H1 (cell line): Measurements from ENCODE around the gene DDX53. TPM values are rescaled to one million over a fixed set of nuclear protein-coding genes. Genes with fewer than 3 reads are reported as not detected.

Experiments
- CTCF ChIA-PET: fragments of 300-600 bp; sonication (Branson Sonifier 250); formaldehyde crosslinking; loops from one replicate; lab custom pipeline; 2021; ENCODE audit not compliant: partially characterized antibody; lab: Charles Lee
- POLR2A ChIA-PET: fragments of 300-600 bp; sonication (Branson Sonifier 250); formaldehyde crosslinking; loops from one replicate; lab custom pipeline; 2021; ENCODE audit warnings: inconsistent platforms; ENCODE audit not compliant: partially characterized antibody; lab: Charles Lee
- DNase-seq, 2 experiments: peaks; one replicate each; pipeline versions ENCODE4 v3.0.0 to v3.0.0-alpha.2; 2010 to 2022; ENCODE audit warnings: low spot score in 2 of 2, low read depth in 1 of 2, mixed read lengths in 1 of 2
- FAIRE-seq: peaks from 2 replicates; lab custom pipeline; 2011; peaks lifted over from hg19 to GRCh38; lab: Jason Lieb, UNC
- H2AFZ ChIP-seq: 2 replicates; pipeline ENCODE4 v1.8.1; 2012; ENCODE audit warnings: low read length, inconsistent platforms
- H2AK5ac ChIP-seq: 2 replicates; pipeline ENCODE4 v1.6.1; 2013; ENCODE audit warnings: low read depth, low read length
- H2BK120ac ChIP-seq: replicated peaks from 2 replicates; pipeline ENCODE3; 2013; ENCODE audit warnings: low read depth, low read length, inconsistent platforms
- H2BK12ac ChIP-seq: 2 replicates; pipeline ENCODE4 v1.6.1; 2013; ENCODE audit warnings: low read depth, low read length
- H2BK15ac ChIP-seq: 2 replicates; pipeline ENCODE4 v1.6.1; 2013; ENCODE audit warnings: low read length
- H2BK20ac ChIP-seq: 2 replicates; pipeline ENCODE4 v1.6.1; 2013; ENCODE audit warnings: low read length
- H2BK5ac ChIP-seq: 2 replicates; pipeline ENCODE4 v1.6.1; 2013; ENCODE audit warnings: low read depth, low read length
- H3K14ac ChIP-seq: 2 replicates; pipeline ENCODE4 v1.6.1; 2013; ENCODE audit warnings: inconsistent platforms; ENCODE audit not compliant: insufficient read length
- H3K18ac ChIP-seq: 2 replicates; pipeline ENCODE4 v1.6.1; 2013; ENCODE audit warnings: low read length; ENCODE audit errors: extremely low read depth
- H3K23ac ChIP-seq: 2 replicates; pipeline ENCODE4 v1.6.1; 2013; ENCODE audit warnings: inconsistent platforms; ENCODE audit not compliant: insufficient read length
- H3K23me2 ChIP-seq: 2 replicates; pipeline ENCODE4 v1.6.1; 2013; ENCODE audit warnings: low read depth, low read length
- H3K27ac ChIP-seq: 2 replicates; pipeline ENCODE4 v1.6.1; 2011; ENCODE audit warnings: low read depth, low read length, inconsistent platforms
- H3K27me3 ChIP-seq, 4 experiments: replicated peaks in 1 of 4; 1 replicate in 1 of 4; 2 replicates in 3 of 4; pipeline versions ENCODE4 v1.6.1 to v1.8.1; 2011 to 2013; ENCODE audit warnings: low read length in 3 of 4, mild to moderate bottlenecking in 3 of 4, inconsistent platforms in 2 of 4, mixed read lengths in 2 of 4, moderate library complexity in 1 of 4; ENCODE audit not compliant: control insufficient read depth in 3 of 4, insufficient read depth in 3 of 4; ENCODE audit errors: extremely low read depth in 1 of 4
- H3K36me3 ChIP-seq, 4 experiments: 2 replicates each; pipeline versions ENCODE4 v1.6.1 to v1.8.1; 2011 to 2013; ENCODE audit warnings: mild to moderate bottlenecking in 4 of 4, low read length in 3 of 4, moderate library complexity in 2 of 4, control low read depth in 1 of 4, inconsistent platforms in 1 of 4; ENCODE audit not compliant: insufficient read depth in 4 of 4, control insufficient read depth in 2 of 4
- H3K4ac ChIP-seq: replicated peaks from 2 replicates; pipeline ENCODE3; 2013; ENCODE audit warnings: low read length, low read depth, mixed read lengths, inconsistent platforms; ENCODE audit not compliant: insufficient read length
- H3K4me1 ChIP-seq, 4 experiments: replicated peaks in 1 of 4; 1 replicate in 1 of 4; 2 replicates in 3 of 4; pipeline versions ENCODE4 v1.6.1 to v1.8.1; 2011 to 2013; ENCODE audit warnings: low read length in 3 of 4, inconsistent platforms in 2 of 4, mixed read lengths in 1 of 4; ENCODE audit not compliant: insufficient read depth in 4 of 4, control insufficient read depth in 3 of 4
- H3K4me2 ChIP-seq, 2 experiments: 2 replicates each; pipeline versions ENCODE4 v1.6.1 to v1.8.1; 2011 to 2013; ENCODE audit warnings: low read depth in 2 of 2, low read length in 2 of 2, control low read depth in 1 of 2, inconsistent platforms in 1 of 2, mild to moderate bottlenecking in 1 of 2; ENCODE audit not compliant: insufficient read depth in 1 of 2
- H3K4me3 ChIP-seq, 4 experiments: fragments of 200-600, 300-600 bp in 1 of 4; sonication (generic), shearing (Covaris generic), sonication (Bioruptor Twin) in 1 of 4; 2 replicates each; pipeline versions ENCODE4 v1.5.1 to v1.8.1; 2011 to 2016; ENCODE audit warnings: low read length in 4 of 4, low read depth in 3 of 4, control low read depth in 2 of 4, inconsistent platforms in 2 of 4, mild to moderate bottlenecking in 2 of 4, mixed read lengths in 1 of 4, moderate library complexity in 1 of 4; ENCODE audit not compliant: insufficient read depth in 2 of 4; ENCODE audit errors: extremely low read depth in 1 of 4
- H3K56ac ChIP-seq: replicated peaks from 2 replicates; pipeline ENCODE3; 2013; ENCODE audit warnings: low read depth, mild to moderate bottlenecking, mixed read lengths, low read length, inconsistent platforms; ENCODE audit not compliant: insufficient read length
- H3K79me1 ChIP-seq: 2 replicates; pipeline ENCODE4 v1.6.1; 2013; ENCODE audit warnings: low read depth, low read length, control low read depth
- H3K79me2 ChIP-seq, 2 experiments: 2 replicates each; pipeline versions ENCODE4 v1.6.1 to v1.8.1; 2012 to 2013; ENCODE audit warnings: low read length in 2 of 2, mild to moderate bottlenecking in 2 of 2, inconsistent platforms in 1 of 2; ENCODE audit not compliant: insufficient read depth in 2 of 2, control insufficient read depth in 1 of 2
- H3K9ac ChIP-seq, 4 experiments: replicated peaks in 1 of 4; 1 replicate in 1 of 4; 2 replicates in 3 of 4; pipeline versions ENCODE4 v1.6.1 to v1.8.1; 2011 to 2013; ENCODE audit warnings: low read depth in 3 of 4, low read length in 3 of 4, control low read depth in 2 of 4, mild to moderate bottlenecking in 2 of 4, moderate library complexity in 2 of 4, inconsistent platforms in 1 of 4; ENCODE audit errors: extremely low read depth in 1 of 4
- H3K9me3 ChIP-seq, 2 experiments: 2 replicates each; pipeline versions ENCODE4 v1.6.1 to v1.8.1; 2012 to 2013; ENCODE audit warnings: mild to moderate bottlenecking in 2 of 2, moderate library complexity in 2 of 2, control low read depth in 1 of 2, inconsistent platforms in 1 of 2, low read depth in 1 of 2, low read length in 1 of 2, mixed read lengths in 1 of 2; ENCODE audit not compliant: insufficient read depth in 2 of 2
- H4K20me1 ChIP-seq, 2 experiments: replicated peaks in 1 of 2; 2 replicates each; pipeline versions ENCODE3 to v1.8.1; 2011 to 2013; ENCODE audit warnings: inconsistent platforms in 2 of 2, low read length in 2 of 2, mild to moderate bottlenecking in 1 of 2; ENCODE audit not compliant: insufficient read depth in 2 of 2, control insufficient read depth in 1 of 2
- H4K5ac ChIP-seq: 2 replicates; pipeline ENCODE4 v1.6.1; 2013; ENCODE audit warnings: low read length, low read depth, mixed read lengths, inconsistent platforms; ENCODE audit not compliant: insufficient read length
- H4K8ac ChIP-seq: 2 replicates; pipeline ENCODE4 v1.8.0; 2013; ENCODE audit warnings: mild to moderate bottlenecking, moderate library complexity, low read length, inconsistent platforms; ENCODE audit not compliant: insufficient read depth; ENCODE audit errors: extremely low read depth
- H4K91ac ChIP-seq: replicated peaks from 2 replicates; pipeline ENCODE3; 2013; ENCODE audit warnings: low read length, mixed read lengths, inconsistent platforms; ENCODE audit not compliant: insufficient read length
- RFX5 ChIP-seq: IDR thresholded peaks from 2 replicates; pipeline ENCODE4 v1.6.1; 2011; ENCODE audit warnings: low read depth, low read length, improper control_type of control experiment, borderline replicate concordance
- SAP30 ChIP-seq: fragments of 300-600 bp; sonication (generic); IDR thresholded peaks from 2 replicates; pipeline ENCODE4 v1.7.1; 2012; ENCODE audit warnings: low read length, moderate library complexity, mild to moderate bottlenecking, inconsistent platforms; ENCODE audit not compliant: insufficient read depth, insufficient replicate concordance
- SP4 ChIP-seq: IDR thresholded peaks from 2 replicates; pipeline ENCODE4 v1.6.1; 2012; ENCODE audit warnings: low read length, inconsistent platforms
- WGBS, 2 experiments: shearing (Covaris generic) in 1 of 2; methylation state at CpG; one replicate each; pipeline versions ENCODE4 v1.1.6 to v1.1.7; 2013 to 2015; ENCODE audit warnings: low lambda C conversion rate in 2 of 2, mixed read lengths in 2 of 2, inconsistent platforms in 1 of 2, low coverage in 1 of 2, missing lambda C conversion rate in 1 of 2; ENCODE audit not compliant: insufficient replicate concordance in 2 of 2, insufficient coverage in 1 of 2, insufficient read length in 1 of 2; ENCODE audit errors: extremely low coverage in 1 of 2, missing lambda C conversion rate in 1 of 2; 5-methylcytosine and 5-hydroxymethylcytosine counted together
- polyA plus RNA-seq, 7 experiments: library from polyadenylated mRNA; depleted of rRNA in 3 of 7; stranded (reverse) in 5 of 7; unstranded in 2 of 7; fragments of >200 nt in 5 of 7; fragments of 200-250 nt in 2 of 7; gene quantifications; 1 replicate in 5 of 7; 2 replicates in 1 of 7; 4 replicates in 1 of 7; pipeline versions ENCODE4 v1.2.1 to v1.2.3, GENCODE V29; 2011 to 2013; ENCODE audit warnings: missing spikeins in 2 of 7, mixed read lengths in 2 of 7
- total RNA-seq: library from RNA; stranded (reverse); fragmentation: NEBNext Ultra II Directional; extraction: Animal tissue kit (Norgen Biotek cat#: 25700); gene quantifications from 2 replicates; pipeline ENCODE4 v1.2.1, GENCODE V29; 2021

The DDX53 gene
- total and polyA plus RNA-seq, 2 of the 8 experiments (the other 6 are each of a cell fraction or from before 2014, with no cell fraction given) = not detected

GRCh38 chrX:23031600-23031999, 31.8 kb downstream of the DDX53 start:
- Histone ChIP-seq H2BK5ac (no peak overlapping the region), H2AK5ac (no peak overlapping the region), H2BK120ac (no peak overlapping the region), H3K23me2 (no peaks in the 10 kb centered on the region), H3K4me3 (no peak overlapping the region), H3K9me3 (no peaks in the 10 kb centered on the region), H2AFZ (no peak overlapping the region), H2BK20ac (no peak overlapping the region), H4K91ac (no peak overlapping the region), H4K5ac (no peak overlapping the region), H3K4me2 (no peak overlapping the region), H3K4ac (no peak overlapping the region), H3K79me2 (no peaks in the 10 kb centered on the region), H4K8ac (no peak overlapping the region), H2BK12ac (no peak overlapping the region), H3K56ac (no peak overlapping the region), H3K27me3 (no peaks in the 10 kb centered on the region), H3K23ac (no peak overlapping the region), H4K20me1 (no peaks in the 10 kb centered on the region), H3K36me3 (no peaks in the 10 kb centered on the region), H2BK15ac (no peak overlapping the region)
- WGBS, 2 experiments = 84% methylated on average over 3 of the region's 3 CpGs; no CpG with 5 or more reads in 1 of the 2 experiments
- ChIA-PET POLR2A (no interaction called here), CTCF (no interaction called here)
- no peak for FAIRE-seq
- TF ChIP-seq RFX5 (no peak), SP4 (no peak), SAP30 (no peak)
- TF ChIP-seq, all 59 proteins: peak for 0
- Histone ChIP-seq H3K9ac (no peak overlapping the region), H3K79me1 (no peaks in the 10 kb centered on the region), H3K27ac (no peak overlapping the region), H3K18ac (no peak overlapping the region), H3K4me1 (no peaks in the 10 kb centered on the region), H3K14ac (no peak overlapping the region)
- DNase-seq = no peak
